Spinal cord (tissue), 10 donors: ENCODE data around the gene NBPF1. TPM values are rescaled to one million over a fixed set of nuclear protein-coding genes. Genes with fewer than 3 reads are reported as not detected.
A peak's percentile ranks its signal among the peaks of the same experiment; 100 is the strongest.
"Not testable (repeated sequence)": the region's sequence is repeated elsewhere in the genome, so short reads cannot be mapped to it uniquely, and the experiment has no call there.

Source experiments
- DNase-seq, 6 donors: peaks; one replicate each; pipeline versions ENCODE4 v3.0.0 to v3.0.0-alpha.2; 2013 to 2015; ENCODE audit warnings: low spot score in 6 of 6, low read depth in 4 of 6
- H3K27ac ChIP-seq: one replicate; pipeline ENCODE4 v1.5.1; 2013; ENCODE audit warnings: low read depth, low read length, control low read depth
- H3K27me3 ChIP-seq: one replicate; pipeline ENCODE4 v1.6.1; 2013; ENCODE audit warnings: low read length; ENCODE audit not compliant: control insufficient read depth, insufficient read depth
- H3K36me3 ChIP-seq: one replicate; pipeline ENCODE4 v1.6.1; 2013; ENCODE audit warnings: low read length; ENCODE audit not compliant: control insufficient read depth, insufficient read depth
- H3K4me1 ChIP-seq: one replicate; pipeline ENCODE4 v1.6.1; 2013; ENCODE audit warnings: low read length; ENCODE audit not compliant: control insufficient read depth, insufficient read depth
- H3K4me3 ChIP-seq: one replicate; pipeline ENCODE4 v1.5.1; 2013; ENCODE audit warnings: low read depth, low read length, control low read depth
- H3K9me3 ChIP-seq: one replicate; pipeline ENCODE4 v1.6.1; 2013; ENCODE audit warnings: low read length; ENCODE audit not compliant: control insufficient read depth, insufficient read depth
- WGBS: methylation state at CpG from one replicate; pipeline ENCODE4 v1.1.5; 2013; ENCODE audit warnings: missing lambda C conversion rate; ENCODE audit not compliant: insufficient coverage; 5-methylcytosine and 5-hydroxymethylcytosine counted together
- polyA plus RNA-seq, 2 donors: library from polyadenylated mRNA; unstranded; fragments of 120-200 nt; gene quantifications; one replicate each; pipeline ENCODE4 v1.2.1, GENCODE V29; 2013; ENCODE audit not compliant: insufficient read length in 2 of 2
- total RNA-seq, 2 donors: library from RNA; depleted of rRNA in 1 of 2; stranded (reverse); fragments of 120-200 nt in 1 of 2; fragments of >200 nt in 1 of 2; gene quantifications; one replicate each; pipeline versions ENCODE4 v1.2.3 to v1.2.4, GENCODE V29; 2013 to 2014
- donor health status: healthy.

Gene NBPF1
- total and polyA plus RNA-seq, 4 donors: 66.5 to 112 (median 79.0) TPM

GRCh38 chr1:16623812-16624719, 10.7 kb upstream of the NBPF1 start:
- not testable (repeated sequence) for DNase-seq

GRCh38 chr1:16623337-16623736, 10.0 kb upstream of the NBPF1 start:
- not testable (repeated sequence) for H3K4me1 ChIP-seq, H3K4me3 ChIP-seq, H3K9me3 ChIP-seq, DNase-seq, H3K27me3 ChIP-seq, H3K27ac ChIP-seq
- 92% methylated on average over 7 of the region's 7 CpGs for WGBS
- peaks cover 87% of the 10 kb centered on the region for H3K36me3 ChIP-seq

More at GRCh38 chr1:16623812-16624719, 10.7 kb upstream of the NBPF1 start:
- not testable (repeated sequence) for H3K4me1 ChIP-seq, H3K27me3 ChIP-seq, H3K4me3 ChIP-seq, H3K9me3 ChIP-seq, H3K27ac ChIP-seq
- 84% methylated on average over 26 of the region's 27 CpGs for WGBS
- H3K36me3 ChIP-seq: peaks cover 90% of the 10 kb centered on the region

- H3K4me3 ChIP-seq, H3K9me3 ChIP-seq, DNase-seq, H3K27me3 ChIP-seq, H3K27ac ChIP-seq, H3K4me1 ChIP-seq: not testable (repeated sequence)
- H3K36me3 ChIP-seq: peaks cover 80% of the 10 kb centered on the region
- 89% methylated on average over 9 of the region's 9 CpGs for WGBS
Observed at GRCh38 chr1:16621681-16622315, 8.4 kb upstream of the NBPF1 start.

- Histone ChIP-seq H3K4me3 (no peak overlapping the region), H3K4me1 (no peaks in the 10 kb centered on the region), H3K27me3 (no peaks in the 10 kb centered on the region), H3K27ac (no peak overlapping the region), H3K36me3 (peaks cover 76% of the 10 kb centered on the region), H3K9me3 (no peaks in the 10 kb centered on the region)
- no peak for DNase-seq
- WGBS: 90% methylated on average over 2 of the region's 2 CpGs
Observed at GRCh38 chr1:16621300-16621658, 7.9 kb upstream of the NBPF1 start.

- not testable (repeated sequence) for H3K4me1 ChIP-seq, H3K27me3 ChIP-seq, DNase-seq, H3K27ac ChIP-seq, H3K4me3 ChIP-seq, H3K9me3 ChIP-seq
- H3K36me3 ChIP-seq: peaks cover 63% of the 10 kb centered on the region
- WGBS: 75% methylated on average over 21 of the region's 21 CpGs
Observed at GRCh38 chr1:16619803-16620501, 6.6 kb upstream of the NBPF1 start.

- DNase-seq: peak in 2 of 6 donors; percentile 49 to 81
- Histone ChIP-seq H3K4me1 (peaks cover 2% of the 10 kb centered on the region), H3K4me3 (no peak overlapping the region), H3K27me3 (no peaks in the 10 kb centered on the region), H3K27ac (no peak overlapping the region), H3K9me3 (no peaks in the 10 kb centered on the region), H3K36me3 (peaks cover 51% of the 10 kb centered on the region)
- 70% methylated on average over 15 of the region's 15 CpGs for WGBS
Observed at GRCh38 chr1:16618719-16619118, 5.4 kb upstream of the NBPF1 start.

- no peak overlapping the region for H3K4me3 ChIP-seq
- no peaks in the 10 kb centered on the region for H3K27me3 ChIP-seq
- H3K4me1 ChIP-seq: peaks cover 6% of the 10 kb centered on the region
- peak in 1 of 6 donors; percentile 79 for DNase-seq
- peaks cover 46% of the 10 kb centered on the region for H3K36me3 ChIP-seq
- H3K27ac ChIP-seq: no peak overlapping the region
- no peaks in the 10 kb centered on the region for H3K9me3 ChIP-seq
- 49% methylated on average over 6 of the region's 7 CpGs for WGBS
Observed at GRCh38 chr1:16617778-16618580, 4.6 kb upstream of the NBPF1 start.

GRCh38 chr1:16617114-16617631, 3.8 kb upstream of the NBPF1 start:
- H3K36me3 ChIP-seq: peaks cover 38% of the 10 kb centered on the region
- 91% methylated on average over 20 of the region's 20 CpGs for WGBS
- peaks cover 12% of the 10 kb centered on the region for H3K4me1 ChIP-seq
- no peaks in the 10 kb centered on the region for H3K9me3 ChIP-seq
- no peak overlapping the region for H3K4me3 ChIP-seq
- H3K27me3 ChIP-seq: no peaks in the 10 kb centered on the region
- DNase-seq: no peak
- H3K27ac ChIP-seq: no peak overlapping the region
